Effector memory CD4-positive, alpha-beta T cell (primary cell): ENCODE measurements around the gene DUSP22.

Experiments used
- DNase-seq, 3 donors: peaks; one replicate each; pipeline ENCODE4 v3.0.0-alpha.2; 2020
- H3K27ac ChIP-seq: 2 replicates; pipeline ENCODE4 v1.7.0; 2013; ENCODE audit warnings: mild to moderate bottlenecking, low read length, moderate library complexity; ENCODE audit not compliant: insufficient read depth, poor library complexity, severe bottlenecking
- H3K27me3 ChIP-seq: replicated peaks from 2 replicates; pipeline ENCODE4 v1.7.0; 2013; ENCODE audit warnings: mild to moderate bottlenecking, low read length; ENCODE audit not compliant: insufficient read depth, control insufficient read depth, poor library complexity, severe bottlenecking
- H3K36me3 ChIP-seq: 2 replicates; pipeline ENCODE4 v1.7.0; 2013; ENCODE audit warnings: mild to moderate bottlenecking, low read length, moderate library complexity; ENCODE audit not compliant: control insufficient read depth, insufficient read depth
- H3K4me1 ChIP-seq: 2 replicates; pipeline ENCODE4 v1.7.0; 2013; ENCODE audit warnings: low read length, mild to moderate bottlenecking; ENCODE audit not compliant: control insufficient read depth, insufficient read depth, poor library complexity, severe bottlenecking
- H3K4me3 ChIP-seq: 2 replicates; pipeline ENCODE4 v1.7.0; 2013; ENCODE audit warnings: low read length, low read depth, mild to moderate bottlenecking; ENCODE audit not compliant: insufficient read depth, poor library complexity, severe bottlenecking
- H3K9me3 ChIP-seq: 2 replicates; pipeline ENCODE4 v1.7.0; 2013; ENCODE audit warnings: mild to moderate bottlenecking, low read length, moderate library complexity; ENCODE audit not compliant: control insufficient read depth

The DUSP22 gene

GRCh38 chr6:287489-287860 is 4.8 kb upstream of the DUSP22 start:
- Histone ChIP-seq H3K36me3 (no peaks in the 10 kb centered on the region), H3K9me3 (no peaks in the 10 kb centered on the region), H3K27ac (no peak overlapping the region), H3K4me3 (no peak overlapping the region), H3K4me1 (peaks cover 5% of the 10 kb centered on the region), H3K27me3 (no peaks in the 10 kb centered on the region)
- no peak for DNase-seq

GRCh38 chr6:288866-289265 is 3.4 kb upstream of the DUSP22 start:
- Histone ChIP-seq H3K27ac (no peak overlapping the region), H3K36me3 (no peaks in the 10 kb centered on the region), H3K27me3 (no peaks in the 10 kb centered on the region), H3K9me3 (no peaks in the 10 kb centered on the region), H3K4me1 (peaks cover 13% of the 10 kb centered on the region), H3K4me3 (no peak overlapping the region)
- DNase-seq = no peak

GRCh38 chr6:290111-290922 is 2.0 kb upstream of the DUSP22 start:
- no peak for DNase-seq
- no peaks in the 10 kb centered on the region for H3K27me3 ChIP-seq
- no peaks in the 10 kb centered on the region for H3K9me3 ChIP-seq
- no peak overlapping the region for H3K4me3 ChIP-seq
- no peak overlapping the region for H3K27ac ChIP-seq
- no peaks in the 10 kb centered on the region for H3K36me3 ChIP-seq
- H3K4me1 ChIP-seq = peaks cover 13% of the 10 kb centered on the region

GRCh38 chr6:291204-291696 is 1.0 kb upstream of the DUSP22 start:
- DNase-seq = no peak
- Histone ChIP-seq H3K4me3 (peak overlapping the region; percentile 30), H3K27me3 (no peaks in the 10 kb centered on the region), H3K4me1 (peaks cover 13% of the 10 kb centered on the region), H3K36me3 (no peaks in the 10 kb centered on the region), H3K27ac (peak overlapping the region; percentile 86), H3K9me3 (no peaks in the 10 kb centered on the region)

GRCh38 chr6:292506-293192 is 362 bp downstream of the DUSP22 start:
- Histone ChIP-seq H3K9me3 (no peaks in the 10 kb centered on the region), H3K36me3 (no peaks in the 10 kb centered on the region), H3K27me3 (no peaks in the 10 kb centered on the region), H3K4me3 (peak overlapping the region; percentile 64), H3K4me1 (peaks cover 16% of the 10 kb centered on the region), H3K27ac (peak overlapping the region; percentile 86)
- DNase-seq = peak; percentile 69 to 74 (median 70)

GRCh38 chr6:293193-294174 is 1.2 kb downstream of the DUSP22 start:
- H3K36me3 ChIP-seq = no peaks in the 10 kb centered on the region
- H3K27ac ChIP-seq = peak overlapping the region; percentile 86
- H3K9me3 ChIP-seq = no peaks in the 10 kb centered on the region
- peak overlapping the region; percentile 64 for H3K4me3 ChIP-seq
- no peak for DNase-seq
- H3K4me1 ChIP-seq = peaks cover 16% of the 10 kb centered on the region
- no peaks in the 10 kb centered on the region for H3K27me3 ChIP-seq

- no peak overlapping the region for H3K4me3 ChIP-seq
- no peaks in the 10 kb centered on the region for H3K27me3 ChIP-seq
- no peaks in the 10 kb centered on the region for H3K9me3 ChIP-seq
- H3K27ac ChIP-seq = no peak overlapping the region
- DNase-seq = no peak
- no peaks in the 10 kb centered on the region for H3K36me3 ChIP-seq
- H3K4me1 ChIP-seq = peaks cover 16% of the 10 kb centered on the region
Measured at GRCh38 chr6:294656-295565, 2.6 kb downstream of the DUSP22 start.

GRCh38 chr6:296151-297122 is 4.2 kb downstream of the DUSP22 start:
- Histone ChIP-seq H3K27me3 (no peaks in the 10 kb centered on the region), H3K4me1 (peaks cover 14% of the 10 kb centered on the region), H3K36me3 (no peaks in the 10 kb centered on the region), H3K27ac (no peak overlapping the region), H3K4me3 (no peak overlapping the region), H3K9me3 (no peaks in the 10 kb centered on the region)
- no peak for DNase-seq
